ENCODE data around the gene GSTCD.
"Not testable (repeated sequence)": the region's sequence is repeated elsewhere in the genome, so short reads cannot be mapped to it uniquely, and the experiment has no call there.

Gene GSTCD

GRCh38 chr4:105719204-105719603 is 10.6 kb downstream of the GSTCD start:
- no peak for DNase-seq

GRCh38 chr4:105725623-105726022 is 17.0 kb downstream of the GSTCD start:
- DNase-seq, result no peak

- not testable (repeated sequence) for DNase-seq
Measured at GRCh38 chr4:105729895-105730294, 21.3 kb downstream of the GSTCD start.

- not testable (repeated sequence) for DNase-seq
Measured at GRCh38 chr4:105735217-105735616, 26.6 kb downstream of the GSTCD start.

GRCh38 chr4:105741548-105741947 is 33.0 kb downstream of the GSTCD start:
- DNase-seq, result no peak

GRCh38 chr4:105748222-105748621 is 39.6 kb downstream of the GSTCD start:
- no peak for DNase-seq

GRCh38 chr4:105751718-105752299 is 43.2 kb downstream of the GSTCD start:
- no peak for DNase-seq

- no peak for DNase-seq
Measured at GRCh38 chr4:105753361-105753760, 44.8 kb downstream of the GSTCD start.

- DNase-seq, result no peak
Measured at GRCh38 chr4:105755375-105755774, 46.8 kb downstream of the GSTCD start.

GRCh38 chr4:105758958-105759357 is 50.4 kb downstream of the GSTCD start:
- DNase-seq, result no peak

- DNase-seq, result no peak
Measured at GRCh38 chr4:105765690-105766407, 57.3 kb downstream of the GSTCD start.

- no peak for DNase-seq
Measured at GRCh38 chr4:105767579-105767978, 59.0 kb downstream of the GSTCD start.

- DNase-seq, result not testable (repeated sequence)
Measured at GRCh38 chr4:105770524-105770923, 61.9 kb downstream of the GSTCD start.

GRCh38 chr4:105772065-105772464 is 63.5 kb downstream of the GSTCD start:
- not testable (repeated sequence) for DNase-seq

GRCh38 chr4:105775760-105776415 is 67.3 kb downstream of the GSTCD start:
- DNase-seq, result not testable (repeated sequence)

- DNase-seq, result no peak
Measured at GRCh38 chr4:105780176-105780575, 71.6 kb downstream of the GSTCD start.

- no peak for DNase-seq
Measured at GRCh38 chr4:105784761-105785160, 76.2 kb downstream of the GSTCD start.

- no peak for DNase-seq
Measured at GRCh38 chr4:105785792-105786191, 77.2 kb downstream of the GSTCD start.

- DNase-seq, result no peak
Measured at GRCh38 chr4:105786748-105787147, 78.2 kb downstream of the GSTCD start.

- no peak for DNase-seq
Measured at GRCh38 chr4:105797225-105797624, 88.6 kb downstream of the GSTCD start.

GRCh38 chr4:105805501-105806120 is 97.0 kb downstream of the GSTCD start:
- no peak for DNase-seq

- DNase-seq, result no peak
Measured at GRCh38 chr4:105807496-105807895, 98.9 kb downstream of the GSTCD start.

GRCh38 chr4:105808030-105808749 is 99.6 kb downstream of the GSTCD start:
- no peak for DNase-seq

All from DMS153 (cell line).